Measurements from ENCODE around the gene MAGI1.
A peak's percentile ranks its signal among the peaks of the same experiment; 100 is the strongest.

MAGI1 gene

GRCh38 chr3:65500398-65501306 is 538.1 kb downstream of the MAGI1 start:
- no peak for DNase-seq

- peak; percentile 55 for DNase-seq
Observed at GRCh38 chr3:65497846-65498245, 540.9 kb downstream of the MAGI1 start.

GRCh38 chr3:65497236-65497635 is 541.5 kb downstream of the MAGI1 start:
- DNase-seq, result no peak

- no peak for DNase-seq
Observed at GRCh38 chr3:65493938-65494337, 544.8 kb downstream of the MAGI1 start.

GRCh38 chr3:65493371-65493882 is 545.3 kb downstream of the MAGI1 start:
- no peak for DNase-seq

GRCh38 chr3:65492249-65492648 is 546.5 kb downstream of the MAGI1 start:
- no peak for DNase-seq

- DNase-seq, result no peak
Observed at GRCh38 chr3:65490114-65490513, 548.6 kb downstream of the MAGI1 start.

- no peak for DNase-seq
Observed at GRCh38 chr3:65489253-65489652, 549.5 kb downstream of the MAGI1 start.

GRCh38 chr3:65485826-65486469 is 552.8 kb downstream of the MAGI1 start:
- no peak for DNase-seq

GRCh38 chr3:65484964-65485363 is 553.8 kb downstream of the MAGI1 start:
- DNase-seq, result no peak

GRCh38 chr3:65483480-65483879 is 555.2 kb downstream of the MAGI1 start:
- no peak for DNase-seq

- no peak for DNase-seq
Observed at GRCh38 chr3:65483011-65483410, 555.7 kb downstream of the MAGI1 start.

GRCh38 chr3:65481085-65481484 is 557.6 kb downstream of the MAGI1 start:
- DNase-seq, result no peak

GRCh38 chr3:65479990-65480389 is 558.7 kb downstream of the MAGI1 start:
- DNase-seq, result no peak

- DNase-seq, result no peak
Observed at GRCh38 chr3:65478551-65479500, 559.9 kb downstream of the MAGI1 start.

GRCh38 chr3:65473736-65474135 is 565.0 kb downstream of the MAGI1 start:
- no peak for DNase-seq

GRCh38 chr3:65472501-65472900 is 566.2 kb downstream of the MAGI1 start:
- no peak for DNase-seq

GRCh38 chr3:65466300-65466988 is 572.3 kb downstream of the MAGI1 start:
- no peak for DNase-seq

GRCh38 chr3:65449841-65450428 is 588.8 kb downstream of the MAGI1 start:
- no peak for DNase-seq

GRCh38 chr3:65448120-65448519 is 590.6 kb downstream of the MAGI1 start:
- DNase-seq, result no peak

GRCh38 chr3:65445573-65446169 is 593.0 kb downstream of the MAGI1 start:
- no peak for DNase-seq

- DNase-seq, result no peak
Observed at GRCh38 chr3:65444447-65444815, 594.3 kb downstream of the MAGI1 start.
